AG10803 (cell line): ENCODE data around the gene FAM110A.
"Not testable (repeated sequence)": the region's sequence is repeated elsewhere in the genome, so short reads cannot be mapped to it uniquely, and the experiment has no call there.

Experiments used
- DNase-seq: peaks from one replicate; pipeline ENCODE4 v3.0.0; 2010; ENCODE audit warnings: low read depth
- H3K4me3 ChIP-seq: 2 replicates; pipeline ENCODE4 v1.5.1; 2011; ENCODE audit warnings: mild to moderate bottlenecking, low read length, control low read depth
- CTCF ChIP-seq: conservative IDR thresholded peaks from 2 replicates; pipeline ENCODE4 v1.5.1; 2011; ENCODE audit warnings: mild to moderate bottlenecking, low read length, control low read depth, inconsistent platforms

FAM110A gene

GRCh38 chr20:891058-891705 is 57.7 kb downstream of the FAM110A start:
- no peak for TF ChIP-seq CTCF
- DNase-seq: no peak
- no peak overlapping the region for H3K4me3 ChIP-seq

- no peak overlapping the region for H3K4me3 ChIP-seq
- no peak for TF ChIP-seq CTCF
- DNase-seq: no peak
Observed at GRCh38 chr20:891706-892080, 58.2 kb downstream of the FAM110A start.

GRCh38 chr20:892371-892770 is 58.9 kb downstream of the FAM110A start:
- not testable (repeated sequence) for DNase-seq, H3K4me3 ChIP-seq
